Inflammatory macrophage (primary cell): ENCODE results near the gene CDH23.
A peak's percentile ranks its signal among the peaks of the same experiment; 100 is the strongest.

Source experiments
- DNase-seq, 2 donors: peaks; one replicate each; pipeline ENCODE4 v3.0.0-alpha.2; 2020 to 2022

CDH23 gene

DNA sequence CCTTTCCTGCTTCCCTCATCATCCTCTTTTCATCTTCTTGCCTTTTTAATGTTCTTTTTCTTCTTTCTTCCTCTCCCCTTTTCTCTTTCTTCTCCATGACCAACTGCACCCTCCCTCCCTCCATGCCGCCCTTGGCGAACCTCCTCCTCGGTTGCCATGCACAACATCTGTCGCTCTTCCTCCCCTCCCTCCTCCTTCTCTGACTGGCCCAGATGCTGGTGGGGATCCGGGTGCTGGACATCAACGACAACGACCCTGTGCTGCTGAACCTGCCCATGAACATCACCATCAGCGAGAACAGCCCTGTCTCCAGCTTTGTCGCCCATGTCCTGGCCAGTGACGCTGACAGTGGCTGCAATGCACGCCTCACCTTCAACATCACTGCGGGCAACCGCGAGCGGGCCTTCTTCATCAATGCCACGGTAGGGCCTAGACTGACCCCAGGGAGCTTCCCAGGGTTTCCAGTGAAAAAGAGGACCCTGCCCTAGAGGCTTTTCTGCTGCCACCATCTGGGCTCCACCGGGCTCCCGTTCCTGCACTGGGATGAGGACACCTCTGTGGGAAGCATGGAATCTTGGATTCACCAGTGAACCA lies 388.1 kb downstream of the CDH23 start:
- DNase-seq: no peak

DNA sequence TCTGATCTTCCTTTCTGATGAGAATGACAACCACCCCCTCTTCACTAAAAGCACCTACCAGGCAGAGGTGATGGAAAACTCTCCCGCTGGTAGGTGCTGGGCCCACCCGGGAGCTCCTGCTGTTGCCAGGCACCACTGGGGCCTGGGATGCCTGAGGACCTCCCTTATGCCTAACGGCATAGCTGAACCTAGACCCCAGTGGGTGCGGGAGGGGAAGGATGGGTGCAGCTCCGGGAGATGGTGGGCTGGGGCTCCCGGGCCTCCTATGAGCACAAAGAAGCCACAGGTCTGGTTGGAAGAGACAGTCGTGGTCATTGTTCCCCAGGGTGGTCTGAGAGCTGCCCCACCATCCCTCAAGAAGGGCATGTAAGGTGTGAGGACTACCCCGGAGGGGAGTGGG lies 392.2 kb downstream of the CDH23 start:
- DNase-seq: no peak

DNA sequence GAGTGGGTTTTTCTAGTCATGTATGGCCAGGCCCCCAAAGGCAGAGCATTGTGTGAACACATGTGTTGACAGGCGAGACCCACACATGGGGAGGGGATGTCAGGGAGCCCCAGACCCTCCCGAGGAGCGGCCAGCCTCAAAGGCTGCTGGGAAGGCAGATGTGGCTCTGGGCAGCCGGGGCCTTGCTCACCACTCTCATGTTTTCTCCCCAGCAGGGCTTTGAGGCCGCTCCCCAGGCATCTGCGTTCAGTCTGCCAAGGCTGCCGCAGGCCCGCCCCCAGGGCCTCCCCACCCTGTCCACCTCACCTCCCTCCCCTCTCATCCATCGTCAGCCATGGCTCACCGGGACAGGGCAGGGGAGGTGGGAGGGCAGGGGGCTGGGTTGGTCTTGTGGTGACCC lies 393.2 kb downstream of the CDH23 start:
- no peak for DNase-seq

DNA sequence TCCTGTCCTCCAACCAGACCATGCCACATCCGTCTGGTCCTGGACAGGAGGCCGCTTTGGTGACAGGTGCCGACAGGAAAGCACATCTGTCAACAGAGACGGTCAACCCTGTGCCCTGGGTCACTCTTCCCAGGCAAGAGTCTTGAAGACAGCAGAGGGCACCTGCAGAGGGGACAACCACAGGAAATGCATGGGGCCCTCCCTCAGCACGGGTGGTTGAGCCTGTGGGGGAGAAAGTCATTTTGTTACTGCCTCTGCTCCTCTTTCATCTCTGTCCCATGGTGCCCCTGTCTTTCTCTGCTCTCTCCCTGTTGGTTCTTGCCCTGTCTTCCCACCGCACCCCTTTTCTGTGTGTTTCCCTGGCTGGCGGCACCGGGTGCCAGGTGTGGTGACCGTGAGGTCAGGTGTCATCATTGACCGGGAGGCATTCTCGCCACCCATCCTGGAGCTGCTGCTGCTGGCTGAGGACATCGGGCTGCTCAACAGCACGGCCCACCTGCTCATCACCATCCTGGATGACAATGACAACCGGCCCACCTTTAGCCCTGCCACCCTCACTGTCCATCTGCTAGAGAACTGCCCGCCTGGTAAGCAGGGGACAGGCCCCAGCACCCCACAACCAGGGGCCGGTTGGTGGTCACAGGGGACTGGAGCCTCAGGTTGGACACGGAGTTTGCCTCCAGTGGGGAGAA lies 394.2 kb downstream of the CDH23 start:
- no peak for DNase-seq

DNA sequence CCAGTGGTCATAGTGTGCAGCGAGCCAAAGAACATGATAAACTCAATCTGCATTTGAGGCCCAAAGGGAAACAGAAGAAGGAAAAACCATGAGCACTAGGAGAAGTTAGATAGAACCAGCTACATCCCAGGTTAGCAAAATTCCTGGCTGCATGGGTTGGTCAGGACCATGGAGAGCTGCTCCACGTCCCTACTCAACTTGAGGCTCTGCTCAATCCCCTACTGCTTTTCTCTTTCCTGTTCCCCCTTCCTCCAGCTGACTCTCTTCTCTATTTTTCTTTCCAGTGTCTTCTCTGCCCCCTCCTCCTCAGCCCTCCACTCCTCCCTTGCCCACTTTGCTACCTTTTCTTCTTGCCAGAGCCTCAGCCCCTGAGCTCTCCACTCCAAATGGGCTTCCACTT lies 398.5 kb downstream of the CDH23 start:
- peak in 1 of 2 donors; percentile 34 for DNase-seq

DNA sequence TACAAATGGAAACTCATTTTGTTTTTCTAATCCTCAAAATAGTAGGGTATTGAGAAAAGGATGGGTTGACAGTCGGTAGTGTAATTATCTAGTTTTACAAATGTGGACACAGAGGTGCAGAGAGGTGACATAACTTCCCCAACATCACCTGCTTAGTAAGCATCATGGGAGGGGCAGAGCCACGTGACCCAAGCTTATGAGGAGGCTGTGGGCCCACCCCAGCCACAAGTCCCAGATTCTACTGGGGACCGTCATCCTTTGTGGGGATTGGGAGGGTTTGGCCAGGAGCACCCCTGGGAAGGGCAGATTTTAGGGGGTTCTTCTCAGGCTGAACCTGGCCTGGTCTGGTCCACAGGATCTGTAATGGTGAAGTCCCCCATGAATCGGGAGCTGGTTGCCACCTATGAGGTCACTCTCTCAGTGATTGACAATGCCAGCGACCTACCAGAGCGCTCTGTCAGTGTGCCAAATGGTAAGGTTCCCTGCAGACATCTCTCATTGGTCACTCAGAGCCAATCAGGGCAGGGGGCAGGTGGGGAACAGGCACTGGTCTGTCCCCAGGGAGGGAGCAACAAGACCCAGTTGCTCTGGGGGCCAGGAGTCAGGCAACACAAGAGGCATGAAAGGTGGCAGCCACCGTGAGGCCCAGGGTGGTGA lies 400.2 kb downstream of the CDH23 start:
- no peak for DNase-seq

DNA sequence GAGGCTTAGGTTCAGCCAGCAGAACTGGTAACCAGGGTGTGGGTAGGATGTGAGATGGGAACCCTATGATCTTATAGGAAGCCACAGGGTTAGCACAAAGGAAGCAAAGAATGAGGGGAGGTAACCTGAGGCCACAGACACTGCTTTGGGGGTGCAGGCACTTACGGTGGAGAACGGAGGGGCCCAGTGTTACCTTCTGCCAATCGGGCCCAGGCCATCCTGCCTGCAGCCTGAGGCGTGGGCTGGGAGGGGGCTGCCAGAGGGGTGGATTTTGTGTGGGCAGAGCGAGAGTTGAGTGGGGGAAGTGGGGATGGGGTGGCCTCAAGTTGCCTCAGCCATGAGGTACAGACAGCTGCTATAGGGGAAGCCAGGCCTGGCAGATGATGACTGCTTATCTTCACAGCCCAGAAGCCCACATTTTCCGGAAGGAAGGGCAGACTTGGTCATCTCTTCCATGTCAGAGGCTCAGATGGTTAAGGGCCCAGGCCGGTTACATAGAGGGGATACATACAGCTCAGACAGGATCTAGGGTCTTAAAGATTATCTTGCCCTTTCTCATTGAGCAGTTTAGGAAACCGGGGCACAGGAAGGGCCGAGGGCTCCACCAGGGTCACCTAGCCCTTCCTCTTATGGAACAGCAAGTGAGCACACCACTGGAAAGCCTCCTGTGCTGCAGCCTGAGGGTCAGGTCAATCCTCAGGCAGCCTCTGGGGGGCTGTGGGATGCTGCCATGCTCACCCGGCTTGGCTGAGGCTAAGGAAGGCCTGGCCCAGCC lies 401.0 kb downstream of the CDH23 start:
- peak; percentile 50 to 77 for DNase-seq

DNA sequence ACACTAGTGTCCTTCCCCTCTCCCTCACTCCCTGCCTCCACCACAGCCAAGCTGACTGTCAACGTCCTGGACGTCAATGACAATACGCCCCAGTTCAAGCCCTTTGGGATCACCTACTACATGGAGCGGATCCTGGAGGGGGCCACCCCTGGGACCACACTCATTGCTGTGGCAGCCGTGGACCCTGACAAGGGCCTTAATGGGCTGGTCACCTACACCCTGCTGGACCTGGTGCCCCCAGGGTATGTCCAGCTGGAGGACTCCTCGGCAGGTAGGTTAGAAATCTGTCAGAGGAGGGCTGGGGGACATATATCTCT lies 401.5 kb downstream of the CDH23 start:
- no peak for DNase-seq

DNA sequence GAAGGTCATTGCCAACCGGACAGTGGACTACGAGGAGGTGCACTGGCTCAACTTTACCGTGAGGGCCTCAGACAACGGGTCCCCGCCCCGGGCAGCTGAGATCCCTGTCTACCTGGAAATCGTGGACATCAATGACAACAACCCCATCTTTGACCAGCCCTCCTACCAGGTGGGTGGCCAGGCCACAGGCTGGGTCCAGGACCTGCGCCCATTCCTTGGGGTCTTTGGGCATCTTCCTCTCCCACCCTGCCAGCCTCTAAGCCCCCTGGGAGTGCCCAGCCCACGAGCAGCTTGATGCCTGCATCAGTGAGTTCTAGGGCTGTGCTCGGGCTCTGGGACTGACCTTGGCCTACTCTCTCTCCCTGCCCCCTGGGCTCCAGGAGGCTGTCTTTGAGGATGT lies 402.4 kb downstream of the CDH23 start:
- DNase-seq: no peak

DNA sequence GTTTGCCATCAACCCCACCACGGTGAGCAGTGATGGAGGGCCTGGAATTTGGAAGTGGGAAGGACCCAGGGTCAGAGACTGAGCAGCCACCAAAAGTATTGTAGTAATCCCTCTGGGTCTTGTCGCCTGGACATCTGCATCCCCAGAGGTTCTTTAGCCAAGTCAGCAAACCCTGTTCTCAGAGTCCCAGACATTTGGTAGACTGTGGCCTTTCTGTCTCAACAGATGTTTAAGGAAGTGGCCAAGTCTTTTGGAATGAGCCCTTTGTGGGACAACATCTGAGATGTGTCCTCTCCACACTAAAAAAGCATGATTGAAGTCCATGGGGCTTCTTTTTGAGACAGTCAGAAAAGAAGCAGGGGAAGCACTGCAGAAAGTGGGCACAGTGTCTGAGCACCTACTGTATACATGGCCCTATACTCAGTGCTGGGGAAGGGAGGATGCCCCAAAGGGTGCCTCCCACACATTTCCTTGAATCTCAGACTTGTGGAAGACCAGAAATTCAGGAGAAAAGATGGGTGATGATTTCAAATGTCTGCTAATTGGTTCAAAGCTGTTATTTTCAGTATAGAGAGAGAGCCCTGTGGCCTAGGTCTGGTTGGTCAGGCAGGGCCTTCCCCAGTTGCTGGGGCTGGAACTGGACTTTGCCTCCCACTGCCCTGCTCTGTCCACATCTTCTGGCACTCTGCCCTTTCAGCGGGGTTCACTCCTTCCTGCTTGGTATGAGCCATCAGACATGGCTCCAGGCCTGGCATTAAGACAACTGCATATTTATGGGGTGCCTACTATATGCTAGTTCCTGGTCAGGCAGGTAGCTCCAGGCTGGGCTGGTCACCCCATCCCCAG lies 403.1 kb downstream of the CDH23 start:
- peak; percentile 49 to 64 for DNase-seq

DNA sequence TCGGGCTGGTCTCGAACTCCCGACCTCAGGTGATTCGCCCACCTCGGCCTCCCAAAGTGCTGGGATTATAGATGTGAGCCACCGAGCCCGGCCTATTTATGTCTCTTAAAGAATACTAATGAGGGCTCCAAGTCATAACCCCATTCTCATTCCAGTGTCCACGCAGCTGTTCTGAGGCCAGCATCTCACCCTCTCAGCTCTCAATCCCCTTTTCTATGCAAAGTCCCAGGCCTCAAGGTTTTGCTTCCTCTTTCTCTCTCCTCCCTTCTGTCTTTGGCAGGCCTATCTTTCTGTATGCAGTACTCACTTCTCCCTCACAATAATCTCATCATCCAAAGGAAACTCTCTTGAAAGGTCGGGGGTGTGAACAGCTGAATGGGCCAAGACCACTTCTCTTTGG lies 404.6 kb downstream of the CDH23 start:
- no peak for DNase-seq

DNA sequence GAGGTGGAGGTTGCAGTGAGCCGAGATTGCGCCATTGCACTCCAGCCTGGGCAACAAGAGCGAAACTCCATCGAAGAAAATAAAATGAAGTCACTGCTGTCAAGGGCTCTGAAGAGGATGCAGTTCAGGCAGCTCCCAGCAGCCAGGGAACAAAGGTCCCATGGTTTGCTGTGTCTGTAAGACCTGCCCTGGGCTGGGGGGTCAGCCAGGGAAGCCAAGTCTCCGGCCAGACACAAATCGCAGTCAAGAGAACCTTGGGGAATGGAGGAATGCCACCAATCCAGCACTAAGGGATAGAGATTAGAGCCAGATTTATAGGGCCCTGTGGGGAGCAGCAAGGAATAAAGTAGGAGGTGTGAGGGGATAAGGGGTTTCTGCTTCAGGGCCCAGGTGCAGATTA lies 405.5 kb downstream of the CDH23 start:
- no peak for DNase-seq

DNA sequence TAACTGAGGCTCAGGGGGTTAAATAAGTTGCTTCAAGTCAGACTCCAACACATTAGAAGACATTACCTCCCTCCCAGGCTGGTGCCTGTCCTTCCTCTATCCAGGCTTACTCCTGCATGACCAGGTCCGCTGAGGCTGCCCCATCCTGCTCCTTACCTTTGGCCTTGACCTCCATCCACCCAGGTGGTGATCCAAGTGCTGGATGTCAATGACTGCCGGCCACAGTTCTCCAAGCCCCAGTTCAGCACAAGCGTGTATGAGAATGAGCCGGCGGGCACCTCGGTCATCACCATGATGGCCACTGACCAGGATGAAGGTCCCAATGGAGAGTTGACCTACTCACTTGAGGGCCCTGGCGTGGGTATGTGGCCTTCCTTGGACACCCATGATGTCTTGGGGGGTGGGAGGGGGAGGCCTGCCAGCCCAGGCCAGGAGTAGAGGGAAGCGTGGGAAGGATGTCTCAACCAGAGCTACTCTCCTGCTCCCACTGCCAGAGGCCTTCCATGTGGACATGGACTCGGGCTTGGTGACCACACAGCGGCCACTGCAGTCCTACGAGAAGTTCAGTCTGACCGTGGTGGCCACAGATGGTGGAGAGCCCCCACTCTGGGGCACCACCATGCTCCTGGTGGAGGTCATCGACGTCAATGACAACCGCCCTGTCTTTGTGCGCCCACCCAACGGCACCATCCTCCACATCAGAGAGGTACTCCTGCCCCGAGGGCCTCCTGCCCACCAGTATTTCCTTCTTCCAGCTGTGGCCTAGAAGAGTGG lies 406.2 kb downstream of the CDH23 start:
- DNase-seq: no peak

DNA sequence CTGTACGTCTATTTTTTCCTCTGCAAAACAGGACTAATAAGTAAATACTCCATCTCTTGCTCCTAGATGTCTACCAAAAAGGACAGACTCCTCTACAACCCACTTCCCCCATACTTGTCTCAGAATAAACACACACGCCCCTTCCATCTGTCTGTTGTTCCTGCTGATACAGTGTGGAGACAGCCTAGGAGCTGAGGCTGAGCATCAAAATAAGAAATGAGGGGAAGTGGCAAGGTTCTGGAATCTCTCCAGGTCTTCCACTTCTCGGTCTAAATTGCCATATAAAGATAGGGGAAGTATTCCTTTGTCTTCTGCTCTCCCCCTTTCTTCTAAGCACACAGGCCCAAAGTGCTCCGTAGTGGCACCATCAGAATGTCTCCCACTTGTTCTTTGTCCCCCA lies 407.4 kb downstream of the CDH23 start:
- DNase-seq: peak; percentile 66 to 67

DNA sequence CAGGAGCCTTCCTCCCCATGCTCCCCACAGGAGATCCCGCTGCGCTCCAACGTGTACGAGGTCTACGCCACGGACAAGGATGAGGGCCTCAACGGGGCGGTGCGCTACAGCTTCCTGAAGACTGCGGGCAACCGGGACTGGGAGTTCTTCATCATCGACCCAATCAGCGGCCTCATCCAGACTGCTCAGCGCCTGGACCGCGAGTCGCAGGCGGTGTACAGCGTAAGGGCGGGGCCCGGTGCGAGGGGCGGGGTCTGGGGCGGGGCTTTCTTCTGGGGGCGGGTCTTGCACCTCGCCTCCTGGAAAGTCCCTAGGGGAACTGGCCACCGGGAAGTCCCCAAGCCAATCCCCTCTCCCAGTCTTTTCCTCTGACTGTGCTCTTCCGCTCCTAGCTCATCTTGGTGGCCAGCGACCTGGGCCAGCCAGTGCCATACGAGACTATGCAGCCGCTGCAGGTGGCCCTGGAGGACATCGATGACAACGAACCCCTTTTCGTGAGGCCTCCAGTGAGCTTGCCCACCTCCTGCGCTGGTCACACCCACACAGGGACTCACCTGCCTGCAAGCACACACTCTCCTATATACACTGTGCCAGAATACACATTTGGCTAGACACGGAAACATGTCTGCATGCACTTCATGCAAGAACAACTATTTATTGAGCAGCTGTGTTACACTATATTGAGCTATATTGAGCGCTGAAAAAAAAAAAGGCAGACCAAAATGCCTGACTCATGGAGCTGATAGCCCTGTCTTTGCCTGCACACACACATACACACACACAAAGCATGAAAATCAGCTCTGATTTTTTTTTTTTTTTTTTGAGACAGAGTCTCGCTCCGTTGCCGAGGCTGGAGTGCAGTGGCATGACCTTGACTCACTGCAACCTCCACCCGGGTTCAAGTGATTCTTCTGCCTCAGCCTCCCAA lies 409.3 kb downstream of the CDH23 start:
- DNase-seq: peak; percentile 67 to 78

DNA sequence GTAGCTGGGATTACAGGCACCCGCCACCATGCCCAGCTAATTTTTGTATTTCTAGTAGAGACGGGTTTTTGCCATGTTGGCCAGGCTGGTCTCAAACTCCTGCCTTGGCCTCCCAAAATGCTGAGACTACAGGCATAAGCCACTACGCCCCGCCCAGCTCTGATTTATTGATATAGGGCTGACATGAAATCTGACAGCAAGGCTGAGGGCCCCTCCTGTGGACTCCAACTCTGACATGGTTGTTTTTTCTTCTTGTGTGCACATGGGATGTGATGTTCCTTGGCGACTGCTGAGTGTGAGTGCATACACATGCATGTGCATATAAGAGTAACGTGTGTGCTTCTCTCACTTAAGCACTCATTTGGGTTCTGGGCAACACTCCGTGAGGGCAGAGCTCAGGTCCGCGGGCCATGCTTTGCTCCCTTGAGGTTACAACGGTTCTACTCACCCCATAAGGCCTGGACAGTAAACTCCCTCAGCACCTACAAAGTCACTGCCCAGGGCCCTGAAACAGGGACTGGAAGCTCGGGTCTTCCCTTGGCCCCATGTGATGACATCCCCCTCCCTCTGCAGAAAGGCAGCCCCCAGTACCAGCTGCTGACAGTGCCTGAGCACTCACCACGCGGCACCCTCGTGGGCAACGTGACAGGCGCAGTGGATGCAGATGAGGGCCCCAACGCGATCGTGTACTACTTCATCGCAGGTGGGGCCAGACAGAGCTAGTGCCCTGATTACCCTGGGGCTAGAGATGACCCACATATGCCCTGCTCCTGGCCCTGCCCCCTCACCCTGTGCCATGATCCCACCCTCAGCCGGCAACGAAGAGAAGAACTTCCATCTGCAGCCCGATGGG lies 410.2 kb downstream of the CDH23 start:
- no peak for DNase-seq

DNA sequence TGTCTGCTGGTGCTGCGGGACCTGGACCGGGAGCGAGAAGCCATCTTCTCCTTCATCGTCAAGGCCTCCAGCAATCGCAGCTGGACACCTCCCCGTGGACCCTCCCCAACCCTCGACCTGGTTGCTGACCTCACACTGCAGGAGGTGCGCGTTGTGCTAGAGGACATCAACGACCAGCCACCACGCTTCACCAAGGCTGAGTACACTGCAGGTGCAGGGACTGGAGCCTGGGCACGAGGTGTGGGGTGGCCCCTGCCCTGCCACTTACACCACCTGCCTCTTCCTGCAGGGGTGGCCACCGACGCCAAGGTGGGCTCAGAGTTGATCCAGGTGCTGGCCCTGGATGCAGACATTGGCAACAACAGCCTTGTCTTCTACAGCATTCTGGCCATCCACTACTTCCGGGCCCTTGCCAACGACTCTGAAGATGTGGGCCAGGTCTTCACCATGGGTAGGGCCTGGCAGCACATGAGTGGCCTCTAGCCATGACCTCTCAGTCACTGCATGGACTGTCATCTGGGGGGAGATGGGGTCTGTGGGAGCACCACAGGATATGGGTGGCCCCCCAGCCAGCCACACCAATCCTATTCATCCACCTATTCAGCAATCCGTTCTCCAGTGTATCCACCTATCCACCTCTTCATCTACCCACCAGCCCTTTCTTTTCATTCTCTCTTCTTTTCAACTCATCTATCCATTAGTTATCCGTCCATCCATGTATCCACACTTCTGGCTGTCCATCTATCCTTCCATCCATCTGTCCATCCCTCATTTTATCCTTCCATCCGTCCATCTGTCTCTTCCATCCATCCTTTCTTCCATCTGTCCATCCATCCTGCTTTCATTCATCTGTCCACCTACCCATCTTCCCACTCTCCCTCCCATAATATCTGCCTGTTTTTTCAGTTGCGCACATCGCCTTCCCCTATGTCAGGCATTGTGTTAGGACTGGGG lies 411.1 kb downstream of the CDH23 start:
- peak in 1 of 2 donors; percentile 4 for DNase-seq

DNA sequence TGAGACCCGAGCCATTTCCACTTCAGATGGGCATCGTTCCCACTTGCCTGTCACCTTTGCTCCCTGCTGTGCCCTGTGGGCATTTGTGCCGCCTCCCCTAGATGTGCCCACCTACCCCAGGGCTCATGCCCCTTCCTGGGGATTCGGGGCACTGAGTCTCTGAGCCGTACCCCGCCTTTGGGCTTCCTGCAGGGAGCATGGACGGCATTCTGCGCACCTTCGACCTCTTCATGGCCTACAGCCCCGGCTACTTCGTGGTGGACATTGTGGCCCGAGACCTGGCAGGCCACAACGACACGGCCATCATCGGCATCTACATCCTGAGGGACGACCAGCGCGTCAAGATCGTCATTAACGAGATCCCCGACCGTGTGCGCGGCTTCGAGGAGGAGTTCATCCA lies 412.9 kb downstream of the CDH23 start:
- DNase-seq: peak in 1 of 2 donors; percentile 1
